Stimulated activated CD4-positive, alpha-beta T cell treated with anti-CD3 and anti-CD28 coated beads, Interleukin-1b, Interleukin-23, amount 100 ng/mL, for 24 hours (primary cell): ENCODE data around the gene TTI1.
"Not testable (repeated sequence)": the region's sequence is repeated elsewhere in the genome, so short reads cannot be mapped to it uniquely, and the experiment has no call there.

Source experiments
- DNase-seq, 4 experiments: peaks; one replicate each; pipeline ENCODE4 v3.0.0-alpha.2; 2020; ENCODE audit warnings: low read depth in 4 of 4, low spot score in 1 of 4

The TTI1 gene

DNA sequence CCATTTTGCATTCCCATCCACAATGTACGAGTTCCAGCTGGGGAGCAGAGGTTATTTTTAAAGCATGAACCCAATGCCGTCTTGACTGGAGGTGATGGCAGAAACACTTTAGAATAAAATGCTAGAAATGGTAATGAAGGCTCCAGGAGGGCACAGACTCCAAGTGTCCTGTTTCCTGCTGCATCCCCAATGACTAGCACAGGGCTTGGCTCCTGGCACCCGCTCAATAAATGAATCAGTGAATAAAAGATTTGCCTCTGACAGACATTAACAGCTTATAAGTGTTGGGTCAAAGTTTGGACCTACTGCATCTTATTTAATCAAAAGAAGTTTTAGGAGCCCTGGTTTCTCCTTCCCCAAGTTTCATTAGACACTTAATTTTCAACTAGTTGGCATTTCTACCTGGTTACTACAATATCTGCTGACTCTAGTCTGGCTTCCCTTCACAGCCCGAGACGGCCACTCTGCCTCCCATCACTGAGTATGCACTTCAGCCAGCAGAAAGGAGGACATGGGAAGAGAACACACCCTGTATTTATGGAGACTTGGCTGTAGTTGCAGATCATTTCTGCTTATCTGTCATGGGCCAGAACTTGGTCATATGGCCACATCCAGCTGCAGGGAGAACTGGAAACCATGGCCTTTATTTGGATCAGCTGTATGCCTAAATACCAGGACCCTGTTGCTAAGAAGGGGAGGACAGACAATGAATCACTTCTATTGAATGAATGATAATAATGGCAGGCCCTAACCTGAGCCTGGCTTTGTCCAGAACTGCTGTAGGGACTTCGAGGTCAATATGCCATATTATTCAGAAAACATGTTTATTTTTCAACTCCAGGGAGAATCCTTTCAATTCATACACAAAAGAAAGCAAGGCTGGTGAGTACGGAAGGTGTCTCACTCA, 63.1 kb downstream of the TTI1 start:
- no peak for DNase-seq

DNA sequence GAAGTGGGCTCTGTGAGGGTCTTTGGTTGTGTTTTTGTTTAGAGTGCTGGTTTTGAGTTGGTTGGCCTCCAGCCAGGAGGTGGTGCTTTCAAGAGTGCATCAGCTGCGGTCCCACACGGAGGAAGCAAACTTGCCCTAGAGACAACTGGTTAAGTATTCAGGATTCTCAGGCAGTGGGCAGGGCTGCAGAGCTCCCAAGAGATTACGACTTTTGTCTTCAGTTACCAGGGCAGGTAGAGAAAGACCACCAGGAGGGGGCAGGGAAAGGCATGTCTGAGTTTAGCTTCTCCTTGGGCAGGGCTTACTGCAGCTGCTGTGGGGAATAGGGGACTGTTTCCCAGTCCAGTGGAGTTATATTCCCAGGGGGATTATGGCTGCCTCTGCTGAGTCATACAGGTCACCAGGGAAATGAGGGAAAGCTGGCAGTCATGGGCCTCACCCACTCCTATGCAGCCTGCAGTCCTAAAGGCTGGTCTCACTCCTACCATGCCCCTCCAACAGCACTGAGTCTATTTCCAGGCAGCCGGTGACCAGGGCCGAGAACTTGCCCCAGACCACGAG, 64.3 kb downstream of the TTI1 start:
- DNase-seq = no peak

GRCh38 chr20:37963483-37963882, 69.8 kb downstream of the TTI1 start:
- DNase-seq = not testable (repeated sequence)

DNA sequence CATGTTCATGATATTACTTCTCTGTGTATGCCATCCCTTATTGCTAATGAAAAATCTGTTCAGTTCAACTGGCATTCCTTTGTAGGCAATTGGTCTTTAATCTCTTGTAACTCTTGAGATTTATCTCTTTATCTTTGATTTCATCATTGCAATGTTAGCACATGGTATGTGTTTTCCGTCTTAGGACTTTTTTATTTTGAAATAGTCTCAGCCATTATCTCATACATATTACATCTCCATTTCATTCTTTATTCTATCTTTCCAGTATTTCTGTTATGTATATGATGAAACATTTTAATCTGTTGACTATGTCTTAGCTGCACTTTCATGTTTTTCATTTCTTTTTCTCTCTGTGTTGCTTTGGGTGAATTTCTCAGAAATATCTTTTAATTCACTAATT, 72.2 kb downstream of the TTI1 start:
- no peak for DNase-seq

DNA sequence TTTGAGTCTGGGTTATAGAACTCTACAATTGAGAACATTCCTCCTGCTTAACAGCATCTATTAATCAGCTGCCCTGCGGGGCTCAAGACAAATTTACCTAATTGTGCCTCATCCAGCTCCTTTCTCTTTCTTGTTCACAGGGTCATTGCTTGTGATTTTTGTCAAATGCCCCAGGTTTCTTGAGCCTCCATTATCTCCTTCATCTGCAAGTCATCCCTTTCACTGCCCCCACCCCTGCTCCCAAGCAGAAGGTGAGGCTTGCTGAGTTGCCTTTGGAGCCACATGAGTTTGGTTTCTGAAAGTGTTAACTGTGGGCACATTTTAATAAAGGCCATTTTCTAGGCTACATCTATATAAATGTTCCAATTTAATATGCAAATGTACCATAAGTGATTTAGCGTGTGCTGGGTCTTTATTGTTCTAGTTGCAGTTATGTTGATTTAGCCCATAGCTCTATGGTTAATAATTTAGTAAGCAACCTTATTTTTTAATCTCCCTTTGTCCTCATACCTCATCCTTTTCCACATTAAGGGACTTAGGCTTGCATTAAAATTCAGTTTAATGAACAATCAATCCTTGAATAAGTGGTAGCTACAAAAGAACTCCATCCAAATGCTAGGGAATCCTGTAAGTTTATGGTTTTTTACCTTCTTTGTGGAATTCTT, 74.3 kb downstream of the TTI1 start:
- no peak for DNase-seq

- no peak for DNase-seq
Observed at GRCh38 chr20:37956107-37956585, 77.1 kb downstream of the TTI1 start.

- no peak for DNase-seq
Observed at GRCh38 chr20:37955511-37955910, 77.7 kb downstream of the TTI1 start.

DNA sequence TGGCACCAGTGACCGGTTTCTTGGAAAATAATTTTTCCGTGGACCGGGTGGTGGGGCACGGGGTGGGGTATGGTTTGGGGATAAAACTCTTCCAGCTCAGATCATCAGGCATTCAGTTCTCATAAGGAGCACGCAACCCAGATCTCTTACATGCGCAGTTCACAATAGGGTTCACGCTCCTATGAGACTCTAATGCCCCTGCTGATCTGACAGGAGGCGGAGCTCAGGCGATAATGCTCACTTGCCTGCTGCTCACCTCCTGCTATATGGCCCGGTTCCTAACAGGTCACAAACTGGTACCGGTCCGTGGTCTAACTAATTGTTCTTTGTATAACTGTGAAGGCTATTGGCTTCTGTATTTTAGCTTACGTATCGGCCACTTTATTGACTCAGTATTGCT, 78.6 kb downstream of the TTI1 start:
- DNase-seq = no peak

GRCh38 chr20:37954190-37954589, 79.1 kb downstream of the TTI1 start:
- DNase-seq = no peak

GRCh38 chr20:37948956-37949355, 84.3 kb downstream of the TTI1 start:
- DNase-seq = no peak

DNA sequence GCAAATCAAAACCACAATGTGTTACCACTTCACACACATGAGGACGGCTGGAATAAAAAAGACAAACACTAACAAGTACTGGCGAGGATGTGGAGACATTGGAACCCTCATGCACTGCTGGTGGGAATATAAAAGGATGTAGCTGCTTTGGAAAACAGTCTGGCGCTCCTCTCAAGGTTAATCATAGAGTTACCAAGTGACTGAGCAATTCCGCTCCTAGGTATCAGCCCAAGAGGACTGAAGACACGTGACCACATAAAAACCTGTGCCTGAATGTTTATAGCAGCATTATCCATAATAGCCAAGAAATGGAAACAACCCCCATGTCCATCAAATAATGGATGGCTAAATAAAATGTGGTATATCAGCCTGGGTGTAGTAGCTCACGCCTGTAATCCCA, 85.3 kb downstream of the TTI1 start:
- DNase-seq = no peak

GRCh38 chr20:37946946-37947345, 86.3 kb downstream of the TTI1 start:
- DNase-seq = no peak

DNA sequence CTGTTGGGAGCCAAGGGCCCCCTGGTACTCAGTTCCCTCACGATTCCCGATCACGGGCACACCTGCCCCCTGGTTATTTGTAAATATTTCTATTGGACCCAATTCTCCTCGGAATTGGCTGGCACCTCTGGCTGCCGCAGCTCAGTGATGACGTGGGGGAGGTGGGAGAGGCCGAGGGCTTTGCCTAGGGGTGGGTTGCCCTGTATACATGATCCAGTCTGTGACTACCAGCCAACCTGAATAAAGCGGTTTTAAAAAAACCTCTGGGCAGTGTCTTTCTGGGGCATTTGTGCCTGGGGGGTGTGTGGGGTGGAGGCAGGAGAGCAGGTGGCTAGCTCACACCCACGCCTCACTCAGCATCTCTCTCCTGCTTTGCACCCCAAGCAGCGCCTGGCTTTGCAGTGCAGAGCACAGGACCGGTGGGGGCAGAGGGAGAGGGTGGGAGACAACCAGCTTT, 88.1 kb downstream of the TTI1 start:
- no peak for DNase-seq

DNA sequence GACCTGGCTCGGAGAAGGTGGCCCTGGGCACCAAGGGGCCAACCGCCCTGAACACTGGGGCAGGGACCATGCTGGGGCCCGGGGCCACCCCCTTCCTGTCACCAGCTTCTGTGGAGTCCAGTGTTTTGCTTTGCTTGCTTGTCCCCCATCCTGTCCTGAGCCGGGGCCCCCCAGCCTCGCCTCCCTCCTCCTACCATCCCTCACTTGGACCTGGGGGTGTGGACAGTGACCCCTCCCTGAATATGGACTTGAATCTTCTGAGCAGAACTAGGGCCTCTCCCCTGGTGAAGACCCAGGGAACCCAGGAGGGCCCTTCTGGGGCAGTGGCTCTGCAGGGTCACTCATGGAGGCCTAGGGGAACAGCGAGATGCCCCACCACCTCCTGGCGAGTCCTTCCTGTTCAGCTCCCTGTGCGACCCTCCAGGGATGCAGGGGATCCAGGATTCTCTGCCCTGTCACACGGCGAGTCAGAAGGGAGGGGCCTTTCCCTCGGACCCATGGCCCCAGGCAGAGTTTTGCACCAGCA, 88.7 kb downstream of the TTI1 start:
- DNase-seq = no peak

- DNase-seq = no peak
Observed at GRCh38 chr20:37943501-37944455, 89.5 kb downstream of the TTI1 start.

- DNase-seq = no peak
Observed at GRCh38 chr20:37943033-37943432, 90.2 kb downstream of the TTI1 start.

GRCh38 chr20:37941992-37942391, 91.3 kb downstream of the TTI1 start:
- DNase-seq = no peak

GRCh38 chr20:37941332-37941731, 91.9 kb downstream of the TTI1 start:
- DNase-seq = no peak

DNA sequence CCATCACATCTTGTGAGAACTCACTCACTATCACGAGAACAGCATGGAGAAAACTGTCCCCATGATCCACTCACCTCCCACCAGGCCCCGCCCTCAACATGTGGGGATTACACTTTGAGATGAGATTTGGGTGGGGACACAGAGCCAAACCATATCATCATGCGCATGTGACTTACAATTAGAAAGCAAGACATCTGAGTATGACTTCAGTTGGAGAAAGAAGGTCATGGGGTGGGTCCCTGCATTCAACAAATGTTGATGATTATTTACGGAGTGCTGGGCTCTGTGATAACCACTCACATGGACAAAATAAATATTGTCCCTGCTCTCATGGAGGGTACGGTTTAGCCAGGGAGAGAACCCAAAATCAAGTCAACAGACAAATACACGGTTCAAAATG, 92.4 kb downstream of the TTI1 start:
- no peak for DNase-seq

- DNase-seq = no peak
Observed at GRCh38 chr20:37939701-37940560, 93.3 kb downstream of the TTI1 start.
